ENCODE data around the gene ISLR2.

DNA sequence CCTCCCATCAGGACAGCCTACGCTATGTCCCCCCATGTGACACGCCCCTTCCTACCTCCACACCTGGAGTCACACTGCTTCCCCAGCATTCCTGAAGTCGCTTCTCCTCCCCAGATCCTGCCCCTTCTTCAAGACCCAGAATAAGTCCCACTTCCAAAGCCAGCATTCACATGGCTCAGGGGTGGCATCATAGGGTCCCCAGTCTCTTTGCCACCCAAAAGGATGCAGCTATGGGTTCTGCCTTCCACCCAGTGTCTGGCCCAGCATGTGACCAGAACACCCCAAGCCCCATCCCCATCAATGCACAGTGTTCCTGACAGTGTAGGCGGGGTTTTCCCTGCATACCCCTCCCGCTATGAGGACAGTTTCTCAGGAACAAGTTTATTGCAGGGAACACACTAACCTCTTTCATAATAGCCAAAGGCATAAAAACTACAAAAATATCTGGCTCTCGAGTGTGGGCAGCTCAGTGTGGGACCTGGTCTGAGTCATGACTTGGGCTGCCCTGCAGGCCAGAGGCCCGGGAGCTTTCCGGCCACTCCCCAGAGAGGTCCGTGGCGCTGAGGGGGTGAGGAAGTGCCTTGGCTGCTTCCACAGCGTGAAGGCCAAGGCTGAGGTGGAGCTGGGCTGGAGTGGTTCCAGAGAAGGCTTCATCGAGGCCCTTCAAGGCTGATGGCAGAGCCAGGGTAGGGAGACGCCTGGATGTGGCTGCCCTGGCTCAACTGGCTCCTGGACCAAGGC lies 48.9 kb downstream of the ISLR2 start:
- TF ChIP-seq EZH2 (IDR thresholded peaks at IDR 0.05; ENCODE audit: borderline replicate concordance, low read length), result no peak
- TF ChIP-seq, protein P1, sequence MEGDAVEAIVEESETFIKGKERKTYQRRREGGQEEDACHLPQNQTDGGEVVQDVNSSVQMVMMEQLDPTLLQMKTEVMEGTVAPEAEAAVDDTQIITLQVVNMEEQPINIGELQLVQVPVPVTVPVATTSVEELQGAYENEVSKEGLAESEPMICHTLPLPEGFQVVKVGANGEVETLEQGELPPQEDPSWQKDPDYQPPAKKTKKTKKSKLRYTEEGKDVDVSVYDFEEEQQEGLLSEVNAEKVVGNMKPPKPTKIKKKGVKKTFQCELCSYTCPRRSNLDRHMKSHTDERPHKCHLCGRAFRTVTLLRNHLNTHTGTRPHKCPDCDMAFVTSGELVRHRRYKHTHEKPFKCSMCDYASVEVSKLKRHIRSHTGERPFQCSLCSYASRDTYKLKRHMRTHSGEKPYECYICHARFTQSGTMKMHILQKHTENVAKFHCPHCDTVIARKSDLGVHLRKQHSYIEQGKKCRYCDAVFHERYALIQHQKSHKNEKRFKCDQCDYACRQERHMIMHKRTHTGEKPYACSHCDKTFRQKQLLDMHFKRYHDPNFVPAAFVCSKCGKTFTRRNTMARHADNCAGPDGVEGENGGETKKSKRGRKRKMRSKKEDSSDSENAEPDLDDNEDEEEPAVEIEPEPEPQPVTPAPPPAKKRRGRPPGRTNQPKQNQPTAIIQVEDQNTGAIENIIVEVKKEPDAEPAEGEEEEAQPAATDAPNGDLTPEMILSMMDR (IDR thresholded peaks at IDR 0.05; ENCODE audit: low read length), result no peak

Data from OCI-LY1 (cell line).